Brain microvascular endothelial cell (primary cell): ENCODE results near the gene ST7.

ENCODE experiments used
- DNase-seq: peaks from one replicate; pipeline ENCODE4 v3.0.0-alpha.2; 2020
- H3K27ac ChIP-seq: fragments of 250-450 bp; sonication (Bioruptor Pico); 2 replicates; pipeline ENCODE4 v1.5.1; 2020; ENCODE audit warnings: mild to moderate bottlenecking, moderate library complexity
- H3K27me3 ChIP-seq: fragments of 250-450 bp; sonication (Bioruptor Pico); replicated peaks from 2 replicates; pipeline ENCODE4 v1.5.1; 2020; ENCODE audit warnings: mild to moderate bottlenecking
- H3K36me3 ChIP-seq: fragments of 250-450 bp; sonication (Bioruptor Pico); replicated peaks from 2 replicates; pipeline ENCODE4 v1.5.1; 2020; ENCODE audit warnings: mild to moderate bottlenecking
- H3K4me3 ChIP-seq: 2 replicates; pipeline ENCODE4 v1.5.1; 2011; ENCODE audit warnings: low read depth, mild to moderate bottlenecking, control low read depth, low read length, moderate library complexity
- CTCF ChIP-seq: IDR thresholded peaks from 2 replicates; pipeline ENCODE4 v1.5.1; 2011; ENCODE audit warnings: low read depth, mild to moderate bottlenecking, moderate library complexity, low read length, control low read depth, inconsistent platforms; ENCODE audit errors: missing control alignments
- in situ Hi-C: cut with HindIII; loops from 2 replicates; pipeline ENCODE4 v1.10.0; 2017; ENCODE audit warnings: low sequenced_read_pairs, low pct_ligation_motif_present

Gene ST7

GRCh38 chr7:117083648-117084047 lies 130.3 kb downstream of the ST7 start:
- no peak overlapping the region for H3K4me3 ChIP-seq
- no peaks in the 10 kb centered on the region for H3K27me3 ChIP-seq
- H3K36me3 ChIP-seq, result no peaks in the 10 kb centered on the region
- in situ Hi-C loops, result no loop called here
- no peak overlapping the region for H3K27ac ChIP-seq
- no peak for TF ChIP-seq CTCF
- no peak for DNase-seq

- Histone ChIP-seq H3K27me3 (no peaks in the 10 kb centered on the region), H3K27ac (no peak overlapping the region), H3K36me3 (no peaks in the 10 kb centered on the region), H3K4me3 (no peak overlapping the region)
- TF ChIP-seq CTCF, result no peak
- DNase-seq, result no peak
- in situ Hi-C loops, result no loop called here
These were observed 131.0 kb downstream of the ST7 start for GRCh38 chr7:117084286-117084685.

- TF ChIP-seq CTCF, result no peak
- DNase-seq, result no peak
- Histone ChIP-seq H3K4me3 (no peak overlapping the region), H3K27ac (no peak overlapping the region), H3K36me3 (no peaks in the 10 kb centered on the region), H3K27me3 (no peaks in the 10 kb centered on the region)
- in situ Hi-C loops, result no loop called here
These were observed 132.0 kb downstream of the ST7 start for GRCh38 chr7:117085275-117085674.

- TF ChIP-seq CTCF, result no peak
- no peak overlapping the region for H3K4me3 ChIP-seq
- no peaks in the 10 kb centered on the region for H3K27me3 ChIP-seq
- DNase-seq, result no peak
- in situ Hi-C loops, result no loop called here
- no peak overlapping the region for H3K27ac ChIP-seq
- no peaks in the 10 kb centered on the region for H3K36me3 ChIP-seq
These were observed 132.6 kb downstream of the ST7 start for GRCh38 chr7:117085769-117086463.

- Histone ChIP-seq H3K36me3 (no peaks in the 10 kb centered on the region), H3K27me3 (no peaks in the 10 kb centered on the region), H3K27ac (peak overlapping the region; percentile 8), H3K4me3 (no peak overlapping the region)
- in situ Hi-C loops, result no loop called here
- DNase-seq, result peak; percentile 67
- no peak for TF ChIP-seq CTCF
These were observed 133.5 kb downstream of the ST7 start for GRCh38 chr7:117086788-117087187.
